Gastrocnemius medialis (tissue), 4 donors: Measurements from ENCODE around the gene TGFB1I1. TPM values are rescaled to one million over a fixed set of nuclear protein-coding genes. Genes with fewer than 3 reads are reported as not detected.

Experiments used
- ATAC-seq, 2 donors: fragments of 150-250 bp; one replicate each; pipeline ENCODE4 v1.9.1; 2016
- DNase-seq, 2 donors: peaks; one replicate each; pipeline ENCODE4 v3.0.0-alpha.2; 2019
- H3K27ac ChIP-seq, 4 donors: fragments of 200-600 bp; sonication (generic); 1 replicate in 1 of 4; 2 replicates in 3 of 4; pipeline ENCODE4 v1.5.1; 2016 to 2018; ENCODE audit warnings: mild to moderate bottlenecking in 2 of 4, moderate library complexity in 1 of 4
- H3K27me3 ChIP-seq, 3 donors: fragments of 200-600 bp; sonication (generic) in 2 of 3; 1 replicate in 1 of 3; 2 replicates in 2 of 3; pipeline versions ENCODE4 v1.5.1 to v1.6.0; 2016 to 2019; ENCODE audit warnings: mild to moderate bottlenecking in 1 of 3, moderate library complexity in 1 of 3
- H3K36me3 ChIP-seq, 2 donors: fragments of 200-600 bp; sonication (generic) in 1 of 2; one replicate each; pipeline ENCODE4 v1.5.1; 2017 to 2018
- H3K4me1 ChIP-seq, 2 donors: fragments of 200-600 bp; sonication (generic) in 1 of 2; one replicate each; pipeline ENCODE4 v1.5.1; 2016 to 2017; ENCODE audit warnings: mild to moderate bottlenecking in 2 of 2
- H3K4me3 ChIP-seq, 4 donors: fragments of 200-600 bp; sonication (generic) in 3 of 4; 1 replicate in 1 of 4; 2 replicates in 3 of 4; pipeline ENCODE4 v1.5.1; 2016 to 2019; ENCODE audit warnings: mild to moderate bottlenecking in 2 of 4
- H3K9me3 ChIP-seq, 3 donors: fragments of 200-600 bp; sonication (generic) in 2 of 3; 1 replicate in 1 of 3; 2 replicates in 2 of 3; pipeline ENCODE4 v1.5.1; 2016 to 2019
- POLR2A ChIP-seq, 2 donors: fragments of 450-650 bp; IDR thresholded peaks; one replicate each; pipeline ENCODE4 v1.6.1; 2017; ENCODE audit warnings: antibody characterized with exemption in 2 of 2, mild to moderate bottlenecking in 2 of 2, moderate library complexity in 2 of 2
- in situ Hi-C, 4 donors: fragments of 200-750 bp; cut with MboI; loops; one replicate each; pipeline versions ENCODE4 v1.15.0 to v1.8.0; 2017; ENCODE audit warnings: low sequenced_read_pairs in 4 of 4
- intact Hi-C: fragments of 100-400 bp; cut with DNase I; formaldehyde crosslinking; loops from one replicate; pipeline ENCODE4 v1.15.1; 2023; ENCODE audit warnings: low total_unique reads
- total RNA-seq, 4 donors: library from RNA; depleted of rRNA; stranded (reverse); fragments of >200 nt; gene quantifications; one replicate each; pipeline versions ENCODE4 v1.1.0 to v1.2.3, GENCODE V29; 2016
- TF ChIP-seq, protein P1 (sequence below), 5 experiments: fragments of 450-650 bp in 3 of 5; fragments of 200-600 bp in 2 of 5; sonication (generic) in 2 of 5; IDR thresholded peaks in 4 of 5; conservative IDR thresholded peaks in 1 of 5; 1 replicate in 4 of 5; 2 replicates in 1 of 5; pipeline ENCODE4 v1.5.1; 2016 to 2019; ENCODE audit warnings: antibody characterized with exemption in 5 of 5, mild to moderate bottlenecking in 3 of 5, moderate library complexity in 3 of 5

TGFB1I1 gene
- total RNA-seq, 4 donors from 2014 or later, result 4.6 to 14.4 (median 7.4) TPM

DNA sequence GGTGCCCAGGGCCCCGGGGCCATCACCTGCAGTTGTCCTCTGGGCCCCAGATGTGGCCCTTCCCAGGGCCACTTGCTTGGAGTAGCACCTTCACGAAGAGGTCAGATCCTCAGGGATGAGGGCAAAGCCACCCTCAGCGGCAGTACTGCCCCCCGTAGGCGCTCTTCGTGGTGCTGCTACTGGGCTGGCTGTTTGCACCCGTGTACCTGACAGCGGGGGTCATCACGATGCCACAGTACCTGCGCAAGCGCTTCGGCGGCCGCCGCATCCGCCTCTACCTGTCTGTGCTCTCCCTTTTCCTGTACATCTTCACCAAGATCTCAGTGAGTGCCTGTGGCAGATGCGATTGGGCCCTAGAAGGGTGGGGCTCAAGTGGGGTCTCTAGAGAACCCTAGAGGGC lies 13.6 kb downstream of the TGFB1I1 start:
- Histone ChIP-seq H3K27ac (no peak overlapping the region), H3K4me1 (peaks cover 8 to 19% of the 10 kb centered on the region in 2 donors)

DNA sequence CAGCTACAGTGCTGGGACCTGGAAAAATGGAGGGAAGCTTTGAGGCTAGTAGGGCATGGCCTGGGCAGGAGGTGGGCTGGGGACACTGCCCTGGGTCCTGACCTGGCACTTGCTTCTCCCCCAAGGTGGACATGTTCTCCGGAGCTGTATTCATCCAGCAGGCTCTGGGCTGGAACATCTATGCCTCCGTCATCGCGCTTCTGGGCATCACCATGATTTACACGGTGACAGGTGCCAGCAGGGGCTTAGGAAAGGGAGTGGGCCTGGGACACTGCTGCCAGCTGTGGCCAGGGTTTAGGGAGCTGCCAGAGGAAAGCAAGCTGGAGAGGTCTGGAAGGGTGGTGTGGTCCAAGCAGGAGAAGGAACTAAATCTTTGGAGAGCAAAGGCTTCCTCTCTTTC lies 14.1 kb downstream of the TGFB1I1 start:
- Histone ChIP-seq H3K36me3 (no peaks in the 10 kb centered on the region), H3K4me3 (no peak overlapping the region), H3K27ac (no peak overlapping the region), H3K4me1 (peaks cover 8 to 19% of the 10 kb centered on the region in 2 donors), H3K27me3 (peaks cover 38 to 40% (median 39%) of the 10 kb centered on the region in 3 donors), H3K9me3 (no peaks in the 10 kb centered on the region)
- TF ChIP-seq POLR2A (IDR thresholded peaks at IDR 0.05), result no peak
- TF ChIP-seq, protein P1, sequence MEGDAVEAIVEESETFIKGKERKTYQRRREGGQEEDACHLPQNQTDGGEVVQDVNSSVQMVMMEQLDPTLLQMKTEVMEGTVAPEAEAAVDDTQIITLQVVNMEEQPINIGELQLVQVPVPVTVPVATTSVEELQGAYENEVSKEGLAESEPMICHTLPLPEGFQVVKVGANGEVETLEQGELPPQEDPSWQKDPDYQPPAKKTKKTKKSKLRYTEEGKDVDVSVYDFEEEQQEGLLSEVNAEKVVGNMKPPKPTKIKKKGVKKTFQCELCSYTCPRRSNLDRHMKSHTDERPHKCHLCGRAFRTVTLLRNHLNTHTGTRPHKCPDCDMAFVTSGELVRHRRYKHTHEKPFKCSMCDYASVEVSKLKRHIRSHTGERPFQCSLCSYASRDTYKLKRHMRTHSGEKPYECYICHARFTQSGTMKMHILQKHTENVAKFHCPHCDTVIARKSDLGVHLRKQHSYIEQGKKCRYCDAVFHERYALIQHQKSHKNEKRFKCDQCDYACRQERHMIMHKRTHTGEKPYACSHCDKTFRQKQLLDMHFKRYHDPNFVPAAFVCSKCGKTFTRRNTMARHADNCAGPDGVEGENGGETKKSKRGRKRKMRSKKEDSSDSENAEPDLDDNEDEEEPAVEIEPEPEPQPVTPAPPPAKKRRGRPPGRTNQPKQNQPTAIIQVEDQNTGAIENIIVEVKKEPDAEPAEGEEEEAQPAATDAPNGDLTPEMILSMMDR (IDR thresholded peaks at IDR 0.05 in 4 of 5, conservative IDR thresholded peaks at IDR 0.05 in 1 of 5), result no peak
- intact Hi-C loops, result no loop called here
- ATAC-seq (no peak), DNase-seq (no peak)
- in situ Hi-C loops, result no loop called here

More for the DNA sequence above, 13.6 kb downstream of the TGFB1I1 start:
- no peak overlapping the region for H3K4me3 ChIP-seq
- ATAC-seq (no peak), DNase-seq (no peak)
- TF ChIP-seq, protein P1 (IDR thresholded peaks at IDR 0.05 in 4 of 5, conservative IDR thresholded peaks at IDR 0.05 in 1 of 5), result no peak
- TF ChIP-seq POLR2A (IDR thresholded peaks at IDR 0.05), result no peak
- H3K9me3 ChIP-seq, result no peaks in the 10 kb centered on the region
- H3K36me3 ChIP-seq, result no peaks in the 10 kb centered on the region
- peaks cover 38 to 40% (median 39%) of the 10 kb centered on the region in 3 donors for H3K27me3 ChIP-seq
- intact Hi-C loops, result no loop called here
- in situ Hi-C loops, result no loop called here

DNA sequence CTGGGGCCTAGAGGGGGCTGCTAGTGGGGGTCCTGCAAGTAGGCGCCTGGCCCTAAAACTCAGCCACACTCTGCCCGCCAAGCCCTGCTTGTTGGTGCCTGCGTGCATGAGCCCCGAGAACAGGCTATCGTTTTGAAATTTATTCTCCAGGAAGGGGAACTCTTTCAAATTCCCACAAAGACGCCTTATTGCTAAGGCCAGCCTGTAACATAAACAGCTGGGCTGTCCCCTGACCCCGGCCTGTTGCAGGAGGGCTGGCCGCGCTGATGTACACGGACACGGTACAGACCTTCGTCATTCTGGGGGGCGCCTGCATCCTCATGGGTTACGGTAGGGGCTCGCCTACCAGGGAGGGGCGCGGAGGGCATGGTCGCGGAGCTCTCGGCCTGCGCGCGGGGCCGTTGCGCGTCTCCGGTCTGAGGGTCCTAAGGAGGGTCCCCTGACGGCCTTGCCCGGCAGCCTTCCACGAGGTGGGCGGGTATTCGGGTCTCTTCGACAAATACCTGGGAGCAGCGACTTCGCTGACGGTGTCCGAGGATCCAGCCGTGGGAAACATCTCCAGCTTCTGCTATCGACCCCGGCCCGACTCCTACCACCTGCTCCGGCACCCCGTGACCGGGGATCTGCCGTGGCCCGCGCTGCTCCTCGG lies 15.2 kb downstream of the TGFB1I1 start:
- H3K9me3 ChIP-seq, result no peaks in the 10 kb centered on the region
- in situ Hi-C loops, result no loop called here
- TF ChIP-seq POLR2A (IDR thresholded peaks at IDR 0.05), result no peak
- TF ChIP-seq, protein P1 (IDR thresholded peaks at IDR 0.05 in 4 of 5, conservative IDR thresholded peaks at IDR 0.05 in 1 of 5), result no peak
- peaks cover 0 to 7% of the 10 kb centered on the region in 2 donors for H3K36me3 ChIP-seq
- peaks cover 8 to 19% of the 10 kb centered on the region in 2 donors for H3K4me1 ChIP-seq
- H3K27ac ChIP-seq, result no peak overlapping the region
- no peak for ATAC-seq
- peaks cover 38 to 40% (median 39%) of the 10 kb centered on the region in 3 donors for H3K27me3 ChIP-seq
- peak overlapping the region; percentile 45 to 78 (median 60) for H3K4me3 ChIP-seq
- DNase-seq, result no peak
- intact Hi-C loops, result no loop called here

DNA sequence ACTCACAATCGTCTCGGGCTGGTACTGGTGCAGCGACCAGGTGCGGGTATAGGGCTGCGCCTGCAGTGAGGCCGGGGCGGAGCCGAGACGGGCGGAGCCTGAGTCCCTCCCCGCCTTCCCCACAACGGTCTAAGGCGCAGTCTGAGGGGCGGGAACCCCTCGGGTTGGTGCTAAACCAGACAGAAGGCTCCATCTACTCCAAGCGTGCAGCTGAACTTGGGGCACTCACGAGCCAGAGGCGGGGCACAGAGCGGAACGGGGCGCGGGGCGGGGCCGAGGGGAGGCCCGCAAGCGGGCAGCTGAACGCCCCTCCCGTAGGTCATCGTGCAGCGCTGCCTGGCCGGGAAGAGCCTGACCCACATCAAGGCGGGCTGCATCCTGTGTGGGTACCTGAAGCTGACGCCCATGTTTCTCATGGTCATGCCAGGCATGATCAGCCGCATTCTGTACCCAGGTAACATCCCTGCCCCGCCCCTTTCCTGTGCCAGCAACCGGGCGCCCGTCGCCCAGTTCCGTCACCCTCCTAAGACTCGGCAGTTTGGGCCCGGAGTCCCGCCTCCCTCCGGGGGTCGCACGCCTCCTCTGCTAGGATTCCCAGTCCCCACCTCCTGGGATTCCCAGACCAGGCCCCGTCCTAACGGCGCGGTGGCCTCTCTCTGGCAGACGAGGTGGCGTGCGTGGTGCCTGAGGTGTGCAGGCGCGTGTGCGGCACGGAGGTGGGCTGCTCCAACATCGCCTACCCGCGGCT lies 15.9 kb downstream of the TGFB1I1 start:
- in situ Hi-C loops, result no loop called here
- TF ChIP-seq, protein P1 (IDR thresholded peaks at IDR 0.05 in 4 of 5, conservative IDR thresholded peaks at IDR 0.05 in 1 of 5), result no peak
- TF ChIP-seq POLR2A (IDR thresholded peaks at IDR 0.05), result no peak
- intact Hi-C loops, result no loop called here
- DNase-seq (no peak), ATAC-seq (peak; percentile 31 to 42)
- no peak overlapping the region for H3K27ac ChIP-seq
- peaks cover 0 to 14% of the 10 kb centered on the region in 2 donors for H3K36me3 ChIP-seq
- peak overlapping the region; percentile 45 to 78 (median 60) for H3K4me3 ChIP-seq
- peaks cover 38 to 40% (median 38%) of the 10 kb centered on the region in 3 donors for H3K27me3 ChIP-seq
- H3K4me1 ChIP-seq, result peaks cover 8 to 19% of the 10 kb centered on the region in 2 donors
- H3K9me3 ChIP-seq, result no peaks in the 10 kb centered on the region
